ENCODE measurements around the gene HNRNPAB. TPM values are rescaled to one million over a fixed set of nuclear protein-coding genes. Genes with fewer than 3 reads are reported as not detected.

HNRNPAB gene
- total RNA-seq, 1 donor = 40.9 TPM

- no peaks in the 10 kb centered on the region for H4K20me1 ChIP-seq (ENCODE audit: insufficient read depth, low read length)
- peaks cover 44% of the 10 kb centered on the region for H3K27me3 ChIP-seq (ENCODE audit: insufficient read depth, low read length)
- H3K79me2 ChIP-seq (ENCODE audit: insufficient read depth, low read length) = no peaks in the 10 kb centered on the region
- peak overlapping the region; percentile 73 for H3K4me2 ChIP-seq (ENCODE audit: insufficient read depth, low read length)
- no peak overlapping the region for H3K4me3 ChIP-seq (ENCODE audit: insufficient read depth, low read length)
- H2AFZ ChIP-seq (ENCODE audit: low read length) = peak overlapping the region; percentile 59
- DNase-seq (ENCODE audit: insufficient read length, low spot score, missing footprints) = peak; percentile 98
- H3K36me3 ChIP-seq (ENCODE audit: insufficient read depth, low read length) = no peaks in the 10 kb centered on the region
- no peak overlapping the region for H3K27ac ChIP-seq (ENCODE audit: low read depth, low read length)
- H3K4me1 ChIP-seq (ENCODE audit: insufficient read depth, low read length) = no peaks in the 10 kb centered on the region
- TF ChIP-seq CTCF (IDR thresholded peaks at IDR 0.05; ENCODE audit: extremely low read depth, low read depth, low read length) = peak; percentile 90
- H3K9me3 ChIP-seq (ENCODE audit: low read depth, low read length) = no peaks in the 10 kb centered on the region
These were observed 40.3 kb upstream of the HNRNPAB start for GRCh38 chr5:178163772-178164735.

- H3K27me3 ChIP-seq (ENCODE audit: insufficient read depth, low read length) = peaks cover 48% of the 10 kb centered on the region
These were observed 38.8 kb upstream of the HNRNPAB start for GRCh38 chr5:178165581-178165980.

GRCh38 chr5:178170455-178170854, 33.9 kb upstream of the HNRNPAB start:
- H3K36me3 ChIP-seq (ENCODE audit: insufficient read depth, low read length) = no peaks in the 10 kb centered on the region
- H2AFZ ChIP-seq (ENCODE audit: low read length) = no peak overlapping the region
- DNase-seq (ENCODE audit: insufficient read length, low spot score, missing footprints) = no peak
- H3K9me3 ChIP-seq (ENCODE audit: low read depth, low read length) = no peaks in the 10 kb centered on the region
- no peaks in the 10 kb centered on the region for H3K4me1 ChIP-seq (ENCODE audit: insufficient read depth, low read length)
- H3K79me2 ChIP-seq (ENCODE audit: insufficient read depth, low read length) = no peaks in the 10 kb centered on the region
- no peak for TF ChIP-seq CTCF (IDR thresholded peaks at IDR 0.05; ENCODE audit: extremely low read depth, low read depth, low read length)
- no peak overlapping the region for H3K4me2 ChIP-seq (ENCODE audit: insufficient read depth, low read length)
- no peak overlapping the region for H3K27ac ChIP-seq (ENCODE audit: low read depth, low read length)
- H4K20me1 ChIP-seq (ENCODE audit: insufficient read depth, low read length) = no peaks in the 10 kb centered on the region
- peaks cover 24% of the 10 kb centered on the region for H3K27me3 ChIP-seq (ENCODE audit: insufficient read depth, low read length)
- no peak overlapping the region for H3K4me3 ChIP-seq (ENCODE audit: insufficient read depth, low read length)

More at GRCh38 chr5:178165581-178165980, 38.8 kb upstream of the HNRNPAB start:
- no peak for TF ChIP-seq CTCF (IDR thresholded peaks at IDR 0.05; ENCODE audit: extremely low read depth, low read depth, low read length)
- no peaks in the 10 kb centered on the region for H3K9me3 ChIP-seq (ENCODE audit: low read depth, low read length)
- no peak overlapping the region for H3K27ac ChIP-seq (ENCODE audit: low read depth, low read length)
- no peaks in the 10 kb centered on the region for H3K36me3 ChIP-seq (ENCODE audit: insufficient read depth, low read length)
- H3K4me1 ChIP-seq (ENCODE audit: insufficient read depth, low read length) = no peaks in the 10 kb centered on the region
- no peak overlapping the region for H2AFZ ChIP-seq (ENCODE audit: low read length)
- H3K4me2 ChIP-seq (ENCODE audit: insufficient read depth, low read length) = no peak overlapping the region
- no peak overlapping the region for H3K4me3 ChIP-seq (ENCODE audit: insufficient read depth, low read length)
- DNase-seq (ENCODE audit: insufficient read length, low spot score, missing footprints) = no peak
- no peaks in the 10 kb centered on the region for H4K20me1 ChIP-seq (ENCODE audit: insufficient read depth, low read length)
- H3K79me2 ChIP-seq (ENCODE audit: insufficient read depth, low read length) = no peaks in the 10 kb centered on the region

GRCh38 chr5:178174456-178174855, 29.9 kb upstream of the HNRNPAB start:
- Histone ChIP-seq H3K4me1 (ENCODE audit: insufficient read depth, low read length) (no peaks in the 10 kb centered on the region), H3K36me3 (ENCODE audit: insufficient read depth, low read length) (no peaks in the 10 kb centered on the region), H3K4me3 (ENCODE audit: insufficient read depth, low read length) (no peak overlapping the region), H3K4me2 (ENCODE audit: insufficient read depth, low read length) (no peak overlapping the region), H3K27ac (ENCODE audit: low read depth, low read length) (no peak overlapping the region), H3K79me2 (ENCODE audit: insufficient read depth, low read length) (no peaks in the 10 kb centered on the region), H2AFZ (ENCODE audit: low read length) (no peak overlapping the region), H3K9me3 (ENCODE audit: low read depth, low read length) (no peaks in the 10 kb centered on the region), H3K27me3 (ENCODE audit: insufficient read depth, low read length) (peaks cover 7% of the 10 kb centered on the region), H4K20me1 (ENCODE audit: insufficient read depth, low read length) (no peaks in the 10 kb centered on the region)
- no peak for DNase-seq (ENCODE audit: insufficient read length, low spot score, missing footprints)
- TF ChIP-seq CTCF (IDR thresholded peaks at IDR 0.05; ENCODE audit: extremely low read depth, low read depth, low read length) = no peak
